ENCODE measurements around the gene SLC35D1.

SLC35D1 gene

GRCh38 chr1:67043366-67043765, 10.6 kb downstream of the SLC35D1 start:
- DNase-seq: no peak

DNA sequence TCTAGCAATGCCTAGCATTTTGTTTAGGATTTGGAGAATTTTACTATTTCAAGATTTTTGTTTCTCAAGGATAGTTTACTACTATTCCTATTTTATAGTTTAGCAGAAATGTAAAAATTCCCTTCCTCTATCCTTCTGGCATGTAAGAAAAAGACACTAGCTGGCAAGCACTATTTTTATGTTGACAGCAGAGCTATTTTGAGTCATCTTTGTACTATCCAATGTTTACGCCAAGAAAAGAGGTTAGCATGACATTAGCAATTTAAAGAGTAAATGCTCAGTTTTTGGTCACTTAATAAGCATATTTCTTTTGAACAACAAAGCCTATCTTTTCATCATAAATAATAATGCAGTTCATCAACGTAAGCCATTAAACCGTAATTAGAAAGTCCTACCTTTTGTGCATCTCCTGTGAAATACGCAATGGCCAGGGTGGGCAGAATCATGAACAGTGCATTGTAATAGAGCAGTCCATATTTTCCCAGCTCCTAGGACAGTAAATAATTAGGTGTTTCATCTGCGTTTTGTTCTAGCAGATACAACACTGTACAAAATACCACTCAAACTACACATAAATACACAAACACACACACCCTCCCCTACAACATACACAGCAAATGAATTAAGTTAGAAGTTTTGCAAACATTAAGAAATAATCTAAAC, 12.0 kb downstream of the SLC35D1 start:
- no peak for DNase-seq

DNA sequence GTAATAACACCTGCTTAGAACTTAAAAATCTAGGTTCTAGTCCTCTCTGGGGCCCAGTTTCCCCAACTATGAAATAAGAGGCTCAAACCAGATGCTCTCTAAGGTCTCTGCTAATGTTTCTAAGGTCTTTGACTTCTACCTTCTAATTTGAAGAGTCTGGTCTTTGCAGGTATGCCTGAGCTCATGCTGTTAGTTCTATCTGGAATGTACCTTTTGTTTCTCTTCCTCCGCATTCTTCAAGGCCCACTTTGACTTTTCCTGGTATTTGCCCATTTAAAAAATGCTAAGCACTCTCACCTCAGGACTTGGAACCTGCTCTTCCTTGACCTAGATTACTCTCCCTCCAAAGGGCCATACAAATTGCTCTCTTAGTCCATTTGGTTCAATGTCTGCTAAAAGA, 13.5 kb downstream of the SLC35D1 start:
- no peak for DNase-seq

- no peak for DNase-seq
Measured at GRCh38 chr1:67031859-67032247, 22.1 kb downstream of the SLC35D1 start.

- DNase-seq: no peak
Measured at GRCh38 chr1:67031121-67031858, 22.7 kb downstream of the SLC35D1 start.

GRCh38 chr1:67029472-67029871, 24.5 kb downstream of the SLC35D1 start:
- DNase-seq: no peak

GRCh38 chr1:67020765-67021164, 33.2 kb downstream of the SLC35D1 start:
- DNase-seq: no peak

- no peak for DNase-seq
Measured at GRCh38 chr1:67020304-67020703, 33.6 kb downstream of the SLC35D1 start.

GRCh38 chr1:67019600-67020136, 34.3 kb downstream of the SLC35D1 start:
- no peak for DNase-seq

- no peak for DNase-seq
Measured at GRCh38 chr1:67019121-67019520, 34.8 kb downstream of the SLC35D1 start.

DNA sequence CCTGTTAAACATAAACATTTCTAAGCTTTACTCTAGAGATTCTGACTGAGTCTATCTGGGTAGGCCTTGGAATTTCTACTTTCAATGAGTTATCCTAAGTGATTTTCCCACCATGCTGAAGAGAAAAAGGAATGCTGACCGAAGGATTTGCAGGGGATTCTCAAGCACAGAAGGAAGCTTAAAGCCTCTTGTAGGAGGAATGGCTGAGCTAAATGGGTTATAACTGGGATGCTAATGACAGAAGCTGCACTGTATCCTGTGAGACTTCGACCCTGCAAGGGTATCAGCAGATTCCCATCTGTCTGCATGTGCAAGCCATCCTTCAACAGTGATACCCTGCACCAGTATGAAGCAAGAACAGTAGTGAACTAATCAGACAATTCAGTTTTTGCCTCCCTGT, 35.4 kb downstream of the SLC35D1 start:
- DNase-seq: no peak

GRCh38 chr1:67013573-67013972, 40.4 kb downstream of the SLC35D1 start:
- no peak for DNase-seq

GRCh38 chr1:67009792-67010191, 44.2 kb downstream of the SLC35D1 start:
- DNase-seq: no peak

GRCh38 chr1:67005068-67005467, 48.9 kb downstream of the SLC35D1 start:
- no peak for DNase-seq

- DNase-seq: no peak
Measured at GRCh38 chr1:67004176-67004575, 49.8 kb downstream of the SLC35D1 start.

- no peak for DNase-seq
Measured at GRCh38 chr1:67001682-67002425, 52.1 kb downstream of the SLC35D1 start.

GRCh38 chr1:66999640-67000400, 54.1 kb downstream of the SLC35D1 start:
- DNase-seq: no peak

- DNase-seq: no peak
Measured at GRCh38 chr1:66998972-66999371, 55.0 kb downstream of the SLC35D1 start.

DNA sequence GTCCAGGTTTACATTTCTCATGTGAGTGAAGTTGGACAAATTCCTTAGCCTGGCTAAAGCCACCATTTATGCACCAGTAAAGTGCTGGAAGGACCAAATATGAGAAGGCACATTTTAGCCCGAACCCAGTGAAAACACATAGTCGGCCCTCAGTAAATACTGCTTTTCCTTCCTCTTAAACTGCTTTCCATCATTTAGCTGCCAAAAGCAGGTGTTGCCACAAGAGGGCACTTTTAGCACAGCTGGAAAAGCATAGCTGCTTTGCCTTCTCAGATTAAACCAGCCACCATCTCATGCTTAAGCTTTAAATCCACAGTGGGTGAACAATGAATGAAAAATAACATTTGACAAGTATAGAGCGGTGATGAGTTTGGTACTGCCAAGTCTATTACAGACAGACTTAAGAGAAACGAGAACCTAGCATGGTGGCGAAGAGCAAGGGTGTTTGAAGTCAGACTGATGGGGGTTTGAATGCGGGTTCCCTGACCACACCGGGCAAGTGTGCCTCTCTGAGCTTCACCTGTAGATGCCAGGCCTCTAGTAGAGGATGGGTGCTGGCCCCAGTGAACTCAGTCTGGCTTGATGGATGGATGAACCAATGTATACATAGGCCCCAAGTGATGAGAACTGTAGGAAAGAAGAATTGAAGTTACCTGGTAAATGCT, 57.8 kb downstream of the SLC35D1 start:
- no peak for DNase-seq

- DNase-seq: no peak
Measured at GRCh38 chr1:66993076-66993475, 60.9 kb downstream of the SLC35D1 start.

DNA sequence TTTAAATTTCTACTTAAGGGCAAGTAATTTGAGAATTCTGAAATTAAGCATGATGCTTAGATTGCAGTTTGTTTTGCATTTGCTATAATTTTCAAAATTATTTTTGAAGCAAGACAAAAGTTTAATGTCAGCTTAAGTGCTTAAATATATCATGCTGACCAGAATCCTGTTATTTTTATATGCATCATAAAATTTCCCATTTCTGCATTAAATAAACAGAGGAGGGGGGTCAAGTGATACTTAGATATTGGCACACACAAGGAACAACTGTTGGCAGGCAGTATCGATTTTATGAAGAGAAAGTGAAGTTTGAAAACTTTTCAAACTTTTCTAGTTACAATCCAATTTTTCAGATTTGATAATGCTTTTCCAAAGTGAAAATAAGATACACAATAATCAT, 68.1 kb downstream of the SLC35D1 start:
- DNase-seq: no peak

- no peak for DNase-seq
Measured at GRCh38 chr1:66984491-66984890, 69.5 kb downstream of the SLC35D1 start.

Data from activated gamma-delta T cell (primary cell).